HT-29 (cell line): ENCODE data around the gene SEMA6D. TPM values are rescaled to one million over a fixed set of nuclear protein-coding genes. Genes with fewer than 3 reads are reported as not detected.

Experiments
- DNase-seq: peaks from one replicate; pipeline ENCODE4 v3.0.0-alpha.2; 2015; ENCODE audit warnings: low spot score
- total RNA-seq: library from RNA; depleted of rRNA; stranded (reverse); fragments of >200 nt; shearing (Covaris generic); gene quantifications from 2 replicates; pipeline ENCODE4 v1.2.3, GENCODE V29; 2014

SEMA6D gene
- total RNA-seq, 1 experiment from 2014 or later: not detected

- no peak for DNase-seq
These were observed 104.7 kb downstream of the SEMA6D start for GRCh38 chr15:47822048-47822447.
